ENCODE results near the gene CSAD.
"Not testable (repeated sequence)": the region's sequence is repeated elsewhere in the genome, so short reads cannot be mapped to it uniquely, and the experiment has no call there.

Gene CSAD

DNA sequence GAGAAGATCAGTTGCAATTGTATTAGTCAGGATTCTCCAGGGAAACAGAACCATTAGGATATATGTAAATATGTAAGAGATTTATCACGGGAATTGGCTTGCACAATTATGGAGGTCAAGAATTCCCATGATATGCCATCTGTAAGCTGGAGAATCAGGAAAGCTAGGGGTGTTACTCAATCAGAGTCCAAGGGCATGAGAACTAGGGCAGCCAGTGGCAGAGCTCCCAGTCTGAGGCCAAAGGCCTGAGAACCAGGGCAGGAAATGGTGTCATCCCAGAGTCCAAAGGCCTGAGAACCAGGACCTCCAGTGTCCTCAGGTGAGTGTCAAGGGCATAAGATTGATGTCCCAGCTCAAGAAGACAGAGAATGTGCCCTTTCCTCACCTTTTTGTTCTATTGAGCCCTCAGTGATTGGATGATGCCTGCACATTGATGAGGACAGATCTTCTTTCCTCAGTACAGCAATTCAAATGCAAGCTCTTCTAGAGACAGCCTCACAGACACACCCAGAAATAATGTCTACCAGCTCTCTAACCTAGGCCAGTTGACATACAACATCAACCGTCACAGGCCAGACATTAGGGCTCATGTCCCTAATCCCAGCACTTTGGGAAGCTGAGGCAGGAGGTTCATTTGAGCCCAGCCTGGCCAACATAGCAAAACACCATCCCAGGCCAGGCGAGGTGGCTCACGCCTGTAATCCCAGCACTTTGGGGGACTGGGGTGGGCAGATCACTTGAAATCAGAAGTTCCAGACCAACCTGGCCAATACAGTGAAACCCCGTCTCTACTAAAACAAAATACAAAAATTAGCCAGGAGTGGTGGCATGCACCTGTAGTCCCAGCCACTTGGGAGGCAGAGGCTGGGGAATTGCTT, 35.1 kb downstream of the CSAD start:
- peak; percentile 69 for DNase-seq (ENCODE audit: low read depth)

DNA sequence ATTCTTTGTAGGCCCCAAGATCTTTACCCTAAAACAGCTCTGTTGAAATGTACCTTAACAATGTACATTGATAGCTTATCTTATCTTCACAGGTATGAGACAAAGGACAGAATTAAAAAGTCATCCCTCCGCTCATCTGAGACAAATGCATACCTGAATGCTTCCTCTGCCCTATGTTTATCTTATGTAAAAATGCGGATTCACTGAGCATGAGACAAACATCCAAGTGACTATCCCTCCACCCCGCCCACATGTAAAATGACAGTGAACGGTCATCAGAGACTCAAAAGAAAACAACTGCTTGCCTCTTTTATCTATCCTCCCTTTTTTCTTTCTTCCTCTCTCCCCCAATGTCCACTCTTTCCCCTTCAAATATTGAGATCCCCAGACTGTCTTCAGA, 37.4 kb downstream of the CSAD start:
- no peak for DNase-seq (ENCODE audit: low read depth)

DNA sequence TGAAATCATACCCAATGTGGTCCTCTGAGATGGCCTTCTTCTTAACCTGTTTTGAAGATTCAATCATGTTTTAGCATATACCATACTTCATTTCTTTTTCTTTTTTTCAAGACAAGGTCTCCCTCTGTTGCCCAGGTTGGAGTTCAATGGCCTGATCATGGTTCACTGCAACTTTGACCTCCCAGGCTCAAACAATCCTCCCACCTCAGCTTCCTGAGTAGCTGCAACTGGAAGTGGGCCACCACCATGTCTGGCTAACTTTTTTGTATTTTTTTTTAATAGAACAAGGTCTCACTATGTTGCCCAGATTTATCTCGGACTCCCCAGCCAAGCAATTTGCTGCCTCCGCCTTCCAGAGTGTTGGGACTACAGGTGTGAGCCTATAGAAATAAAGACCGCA, 47.0 kb downstream of the CSAD start:
- no peak for DNase-seq (ENCODE audit: low read depth)

DNA sequence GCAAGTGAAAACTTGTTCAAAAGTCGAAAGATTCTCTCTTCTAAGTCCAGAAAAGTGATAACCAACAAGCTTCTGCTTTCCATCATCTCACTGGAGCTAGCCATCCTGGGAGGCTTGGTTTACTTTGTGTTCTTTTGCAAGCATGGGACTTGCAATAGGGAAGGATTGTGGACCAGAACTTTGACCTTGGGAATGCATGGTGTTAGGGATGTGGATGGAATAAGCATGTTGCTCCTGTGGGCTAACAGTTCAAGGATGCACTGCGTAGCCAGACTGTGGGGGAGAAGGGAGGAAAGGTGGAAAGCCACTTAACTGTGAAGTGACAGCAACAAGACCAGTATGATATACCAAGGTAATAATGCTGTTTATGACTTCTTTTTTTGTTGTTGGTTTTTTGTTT, 48.9 kb downstream of the CSAD start:
- DNase-seq (ENCODE audit: low read depth) = no peak

DNA sequence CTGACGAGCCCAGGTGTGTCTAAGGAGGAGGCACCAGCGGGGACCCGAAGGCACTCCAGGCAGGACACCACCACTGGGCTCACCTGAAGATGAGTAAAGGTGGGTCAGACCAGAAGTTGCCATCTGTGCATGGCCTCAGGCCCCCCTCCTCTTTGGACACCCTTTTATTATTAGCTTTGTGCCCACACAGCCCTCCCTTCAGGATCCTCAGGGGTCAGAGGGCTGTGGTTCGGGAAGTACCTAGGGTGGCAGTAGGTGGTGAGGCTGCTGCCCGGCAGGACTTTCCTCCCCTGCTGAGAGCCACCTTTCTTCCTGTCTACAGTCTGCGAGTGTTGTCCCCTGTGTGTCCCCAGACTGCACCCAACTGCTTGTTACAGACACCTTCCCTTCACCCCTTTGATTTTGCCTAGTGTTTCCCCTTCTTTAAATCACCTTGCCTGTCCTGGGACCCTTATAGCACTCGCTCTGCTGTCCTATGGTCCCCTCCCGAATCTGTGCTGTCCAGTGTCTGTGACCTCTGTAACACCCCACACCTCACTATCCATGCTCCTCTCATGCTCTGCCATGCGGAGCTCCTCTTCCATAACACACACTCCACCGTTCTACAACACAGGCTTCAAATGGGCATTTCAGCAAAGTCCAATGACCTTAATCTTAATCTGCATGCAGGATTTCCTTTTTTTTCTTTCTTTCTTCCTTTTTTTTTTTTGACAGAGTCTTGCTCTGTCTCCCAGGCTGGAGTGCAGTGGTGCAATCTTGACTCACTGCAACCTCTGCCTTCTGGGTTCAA, 51.8 kb downstream of the CSAD start:
- no peak for DNase-seq (ENCODE audit: low read depth)

DNA sequence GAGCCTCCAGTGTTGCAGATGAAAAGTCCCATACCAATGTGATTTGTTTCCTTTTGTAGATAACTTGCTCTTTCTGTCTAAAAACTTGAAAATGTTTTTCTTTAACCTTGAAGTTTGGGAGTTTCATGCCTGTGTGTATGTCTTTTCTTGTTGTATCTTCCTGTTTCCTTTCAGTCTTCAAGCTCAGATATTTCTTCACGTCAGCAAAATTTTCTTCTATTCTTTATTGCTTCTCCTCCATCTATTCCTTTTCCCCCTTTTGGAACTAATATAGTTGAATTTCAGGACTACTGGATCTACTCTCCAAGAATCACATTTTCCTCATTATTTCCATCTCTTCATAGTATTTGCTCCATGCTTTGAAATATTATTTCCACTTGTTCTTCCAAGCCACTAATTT, 53.6 kb downstream of the CSAD start:
- DNase-seq (ENCODE audit: low read depth) = no peak

DNA sequence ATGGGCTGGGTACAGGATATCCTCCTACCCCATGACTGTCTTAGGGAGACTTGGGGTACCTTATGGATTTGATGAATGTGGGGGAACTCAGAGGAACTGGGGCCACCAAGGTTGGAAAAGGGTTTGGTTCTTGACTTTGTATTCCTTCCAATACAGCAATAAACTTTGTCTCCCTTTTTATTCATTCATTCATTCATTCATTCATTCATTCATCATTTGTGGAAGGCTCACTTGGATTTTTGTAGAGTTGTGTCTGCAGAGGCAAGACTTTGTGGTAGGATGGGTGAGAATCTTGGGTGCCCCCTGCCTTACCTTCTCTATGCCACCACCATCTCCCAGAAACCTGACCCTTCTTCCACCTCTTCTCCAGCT, 56.4 kb downstream of the CSAD start:
- no peak for DNase-seq (ENCODE audit: low read depth)

DNA sequence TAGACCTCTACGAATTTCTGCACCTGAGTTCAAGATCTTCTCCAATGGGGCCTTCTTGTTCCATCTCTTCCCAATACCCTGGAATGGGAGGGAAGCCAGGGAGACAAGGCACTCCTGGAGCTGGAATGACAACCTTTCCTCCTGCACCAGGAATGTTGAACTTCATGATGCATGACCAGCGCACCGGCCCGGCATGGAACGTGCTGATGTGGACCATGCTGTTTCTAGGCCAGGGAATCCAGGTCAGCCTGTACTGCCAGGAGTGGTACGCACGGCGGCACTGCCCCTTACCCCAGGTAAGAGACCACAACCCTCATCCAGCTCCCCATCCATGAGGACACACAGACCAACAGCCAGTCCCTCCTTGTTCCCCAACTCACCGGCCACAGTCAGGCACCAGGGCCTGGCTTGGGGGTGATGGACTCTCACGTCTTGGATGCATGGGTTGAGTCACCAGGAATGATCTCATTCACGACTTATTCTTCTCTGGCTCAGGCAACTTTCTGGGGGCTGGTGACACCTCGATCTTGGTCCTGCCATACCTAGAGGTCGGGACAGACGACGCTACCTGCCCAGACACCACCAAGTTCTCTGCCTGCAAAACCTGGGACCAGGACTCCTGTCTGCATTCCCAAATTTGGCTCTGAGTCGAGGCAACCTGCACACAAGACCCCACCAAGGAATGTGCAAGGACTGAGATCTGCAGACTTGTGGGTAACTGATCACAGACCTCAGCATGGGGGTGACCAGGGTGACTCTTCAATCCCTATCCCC, 57.0 kb downstream of the CSAD start:
- peak; percentile 17 for DNase-seq (ENCODE audit: low read depth)

DNA sequence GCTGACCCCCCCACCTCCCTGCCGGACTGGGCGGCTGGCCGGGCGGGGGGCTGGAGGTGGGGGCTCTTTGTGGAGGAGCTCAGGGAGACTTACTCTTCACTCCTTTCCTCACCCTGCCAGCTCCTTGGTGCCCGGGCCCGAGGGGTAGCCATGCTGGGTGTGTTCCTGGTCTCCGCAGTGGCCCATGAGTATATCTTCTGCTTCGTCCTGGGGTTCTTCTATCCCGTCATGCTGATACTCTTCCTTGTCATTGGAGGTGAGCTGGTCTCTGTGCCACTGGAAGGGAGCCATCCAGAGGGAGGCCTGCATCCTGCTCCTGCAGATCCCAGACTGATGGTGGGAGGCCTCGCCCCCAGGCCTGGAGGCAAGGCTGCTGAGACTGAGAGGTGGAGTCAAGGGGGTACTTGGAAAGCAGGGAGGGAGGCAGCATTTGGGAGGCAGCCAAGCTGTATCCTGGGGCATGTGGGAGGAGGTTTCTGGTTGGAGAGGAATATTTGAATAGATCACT, 57.7 kb downstream of the CSAD start:
- no peak for DNase-seq (ENCODE audit: low read depth)

DNA sequence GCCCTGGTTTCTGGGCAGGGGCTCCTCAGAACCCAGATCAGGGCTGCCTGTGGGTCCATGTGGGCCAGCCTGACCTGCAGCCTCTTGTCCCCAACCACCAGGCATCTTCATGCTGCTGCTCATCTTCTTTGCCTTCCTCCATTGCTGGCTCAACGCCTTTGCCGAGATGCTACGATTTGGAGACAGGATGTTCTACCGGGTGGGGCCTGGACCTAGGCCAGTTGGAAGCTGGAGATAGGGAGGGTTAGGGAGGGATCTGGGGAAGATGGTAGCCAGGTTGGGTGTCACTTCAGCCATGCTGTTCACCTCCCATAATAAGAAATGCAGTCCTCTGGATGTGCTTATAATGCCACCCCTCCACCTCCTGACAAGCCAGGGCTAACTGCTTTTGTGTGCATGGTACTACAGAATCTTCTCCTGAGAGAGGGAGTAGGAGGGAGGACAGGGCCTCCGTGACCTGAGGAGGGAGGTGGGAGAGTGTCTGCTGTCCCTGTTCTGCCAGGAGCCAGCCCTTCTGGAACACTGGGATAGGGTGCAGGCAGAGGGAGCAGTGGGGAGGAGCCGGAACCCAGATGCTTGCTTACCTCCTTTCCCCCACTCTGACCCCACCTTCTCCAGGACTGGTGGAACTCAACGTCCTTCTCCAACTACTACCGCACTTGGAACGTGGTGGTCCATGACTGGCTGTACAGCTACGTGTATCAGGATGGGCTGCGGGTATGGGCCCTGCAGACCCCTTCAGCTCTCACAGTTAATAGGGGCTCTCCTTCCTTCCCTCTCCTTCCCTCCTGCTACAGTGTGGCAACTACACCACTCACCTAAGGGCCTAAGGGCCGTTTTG, 59.8 kb downstream of the CSAD start:
- no peak for DNase-seq (ENCODE audit: low read depth)

DNA sequence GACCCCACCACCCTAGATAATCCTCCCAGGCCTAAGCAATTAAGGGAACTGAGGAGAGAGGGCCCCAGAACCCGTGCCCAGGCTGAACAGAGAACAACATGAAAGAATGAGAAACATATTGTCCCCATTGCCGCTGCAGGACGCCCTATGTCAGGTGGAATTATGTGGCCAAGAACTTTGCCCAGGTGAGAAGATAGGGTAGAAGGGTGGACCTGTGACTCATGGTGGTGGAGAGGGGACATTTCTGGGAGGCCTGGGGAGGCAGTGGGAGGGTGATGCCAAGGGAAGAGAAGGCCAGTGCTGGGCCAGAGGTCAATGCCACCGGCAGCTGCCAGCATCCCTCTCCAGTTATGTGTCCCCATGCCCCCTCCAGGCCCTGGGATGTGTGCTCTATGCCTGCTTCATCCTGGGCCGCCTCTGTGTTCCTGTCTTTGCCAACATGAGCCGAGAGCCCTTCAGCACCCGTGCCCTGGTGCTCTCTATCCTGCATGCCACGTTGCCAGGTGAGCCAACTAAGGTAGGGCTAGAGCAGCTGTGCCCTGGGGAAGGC, 61.9 kb downstream of the CSAD start:
- no peak for DNase-seq (ENCODE audit: low read depth)

DNA sequence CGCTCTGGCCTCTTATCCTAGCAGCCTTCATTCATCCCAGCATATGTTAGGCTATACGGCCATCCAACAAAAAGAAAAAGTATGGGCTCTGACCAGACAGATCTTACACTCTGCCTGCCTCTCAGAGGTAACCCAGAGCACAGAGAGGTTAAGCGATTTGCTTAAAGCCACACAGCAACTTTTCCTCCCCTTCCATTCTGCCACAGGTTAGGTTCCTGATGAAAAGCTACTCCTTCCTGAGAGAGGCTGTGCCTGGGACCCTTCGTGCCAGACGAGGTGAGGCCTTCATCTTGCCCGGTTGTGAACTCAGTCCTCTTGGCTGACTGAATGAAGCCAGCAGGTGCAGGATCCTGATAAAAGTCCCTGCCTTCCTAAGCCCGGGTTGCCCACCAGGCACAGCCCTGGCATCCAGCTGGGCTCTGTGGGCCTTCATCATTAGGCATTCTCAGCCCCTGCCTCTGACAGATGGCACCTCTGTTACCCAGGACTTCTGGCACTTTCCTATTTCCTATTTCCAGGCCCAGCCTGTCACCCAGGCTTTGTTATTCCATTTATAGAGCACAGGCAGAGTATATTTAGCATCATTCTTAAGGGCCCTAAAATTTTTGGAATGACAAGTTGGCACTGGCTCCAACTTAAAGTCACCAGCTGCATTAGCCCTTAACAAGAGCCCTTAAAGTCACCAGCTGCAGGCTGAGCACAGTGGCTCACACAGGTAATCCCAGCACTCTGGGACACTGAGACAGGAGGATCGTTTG, 64.7 kb downstream of the CSAD start:
- no peak for DNase-seq (ENCODE audit: low read depth)

DNA sequence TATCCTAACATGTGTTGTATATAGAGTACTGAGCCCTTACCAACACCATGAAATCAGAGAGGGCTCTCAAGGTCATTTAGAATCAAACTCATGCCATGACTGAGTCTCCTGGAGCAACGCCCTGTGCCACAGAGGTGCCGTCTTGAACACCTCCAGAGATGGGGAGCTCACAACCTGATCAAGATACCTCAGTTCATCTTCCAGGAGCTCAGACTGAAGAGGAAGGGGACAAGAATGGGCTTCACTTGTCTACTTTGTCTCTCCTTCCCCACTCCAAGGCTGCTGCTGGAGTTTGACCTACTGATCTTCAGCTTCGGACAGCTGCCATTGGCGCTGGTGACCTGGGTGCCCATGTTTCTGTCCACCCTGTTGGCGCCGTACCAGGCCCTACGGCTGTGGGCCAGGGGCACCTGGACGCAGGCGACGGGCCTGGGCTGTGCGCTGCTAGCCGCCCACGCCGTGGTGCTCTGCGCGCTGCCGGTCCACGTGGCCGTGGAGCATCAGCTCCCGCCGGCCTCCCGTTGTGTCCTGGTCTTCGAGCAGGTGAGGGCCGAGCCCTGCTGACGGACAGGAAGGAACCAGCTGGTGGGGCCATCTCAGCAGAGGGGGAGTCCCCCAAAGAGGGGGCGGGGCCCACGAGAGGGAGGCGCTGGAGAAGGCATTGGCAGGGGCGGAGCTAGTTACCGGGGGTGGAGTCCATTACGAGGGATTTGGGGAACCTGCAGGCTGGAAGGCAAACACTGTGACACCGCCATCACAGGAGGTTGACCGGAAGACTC, 65.4 kb downstream of the CSAD start:
- no peak for DNase-seq (ENCODE audit: low read depth)

DNA sequence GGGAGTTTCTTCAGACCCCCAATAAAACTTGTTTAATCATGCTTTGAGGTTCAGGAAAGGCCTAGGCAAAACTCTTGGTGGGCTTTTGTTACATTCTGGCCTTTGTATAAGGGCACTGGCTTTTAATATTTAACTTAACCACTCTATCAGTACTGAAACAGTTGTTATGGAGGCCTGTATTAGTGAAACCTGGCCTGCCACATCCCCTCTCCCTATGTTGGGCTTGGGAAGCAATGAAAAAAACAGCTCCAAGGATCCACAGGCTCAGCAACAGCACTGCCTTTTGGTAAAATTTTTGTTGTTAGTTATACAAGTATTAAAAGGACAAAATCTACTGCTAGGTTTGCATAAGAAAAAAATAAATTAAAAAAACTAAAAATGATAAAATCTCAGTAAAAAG, 66.8 kb downstream of the CSAD start:
- DNase-seq (ENCODE audit: low read depth) = no peak

DNA sequence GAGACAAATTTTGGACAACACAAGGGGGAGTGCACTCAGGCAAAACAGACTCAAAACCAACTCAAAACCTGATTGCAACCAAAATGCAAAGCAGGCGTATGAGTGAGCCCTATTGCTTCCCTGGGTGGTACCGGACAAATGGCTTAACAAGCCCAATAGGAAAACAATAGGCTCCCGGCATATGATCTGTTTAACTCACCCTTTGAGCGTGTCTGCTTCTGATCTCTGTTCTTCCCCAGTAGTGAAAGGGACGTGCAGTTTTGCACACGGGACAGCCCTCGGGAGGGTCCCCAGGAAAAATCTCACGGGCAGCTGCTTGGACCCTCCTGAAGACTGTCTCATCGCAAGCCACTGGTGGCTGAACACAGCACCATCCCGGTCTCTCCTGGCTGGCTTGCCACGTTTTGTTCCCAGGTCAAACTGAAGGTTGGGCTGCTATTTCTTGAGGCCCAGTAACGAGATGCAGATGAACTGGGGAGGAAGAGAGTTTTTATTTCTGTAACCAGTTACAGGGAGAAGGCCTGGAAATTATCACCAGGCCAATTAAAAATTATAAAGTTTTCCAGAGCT, 67.5 kb downstream of the CSAD start:
- DNase-seq (ENCODE audit: low read depth) = no peak

DNA sequence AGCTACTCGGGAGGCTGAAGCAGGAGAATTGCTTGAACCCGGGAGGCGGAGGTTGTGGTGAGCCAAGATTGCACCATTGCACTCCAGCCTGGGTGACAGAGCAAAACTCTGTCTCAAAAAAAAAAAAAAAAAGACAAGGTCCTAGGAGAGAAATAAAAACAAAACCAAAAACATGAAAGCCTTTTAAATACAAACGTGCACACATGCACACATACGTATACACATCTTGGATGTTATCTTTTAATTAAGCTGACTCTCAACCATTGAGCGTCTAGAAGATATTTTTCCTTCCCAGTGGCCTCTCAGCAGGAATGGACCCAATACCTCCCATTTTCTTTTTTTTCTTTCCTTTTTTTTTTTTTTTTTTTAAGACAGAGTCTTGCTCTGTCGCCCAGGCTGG, 68.3 kb downstream of the CSAD start:
- DNase-seq (ENCODE audit: low read depth) = not testable (repeated sequence)
